Measurements from ENCODE around the gene COL2A1. TPM values are rescaled to one million over a fixed set of nuclear protein-coding genes. Genes with fewer than 3 reads are reported as not detected.

COL2A1 gene
- total RNA-seq, 1 donor from 2014 or later, result 0.27 TPM

DNA sequence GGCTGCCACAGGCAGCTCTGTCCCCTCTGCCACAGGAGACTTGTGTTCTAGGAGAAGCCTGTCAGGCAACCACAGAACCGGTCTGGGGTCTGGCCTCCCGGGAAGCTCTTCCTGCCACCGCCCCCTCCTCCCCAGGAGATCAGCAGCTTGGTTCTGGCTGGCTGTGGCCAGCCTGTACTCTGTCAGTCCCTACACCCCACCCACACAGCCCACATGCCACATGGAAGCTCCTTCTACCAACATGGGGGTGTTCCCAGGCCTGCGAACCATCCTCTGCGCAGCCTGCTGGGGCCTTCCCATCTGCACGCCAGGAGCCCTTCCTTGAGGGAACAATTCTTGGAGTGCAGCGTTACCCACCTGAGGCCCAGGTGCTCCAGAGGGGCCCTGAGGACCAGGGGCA lies 24.1 kb downstream of the COL2A1 start:
- Mint-ChIP-seq H3K9me3 (no peaks in the 10 kb centered on the region), H3K4me1 (ENCODE audit: low read depth) (no peaks in the 10 kb centered on the region), H3K27me3 (ENCODE audit: low read depth) (peaks cover 11% of the 10 kb centered on the region), H3K36me3 (ENCODE audit: low read depth) (no peaks in the 10 kb centered on the region), H3K27ac (no peak overlapping the region), H3K4me3 (ENCODE audit: low read depth) (no peak overlapping the region)
- no peak for DNase-seq (ENCODE audit: low spot score)
- intact Hi-C loops (cut with micrococcal nuclease), result no loop called here

- H3K27me3 Mint-ChIP-seq (ENCODE audit: low read depth), result peaks cover 7% of the 10 kb centered on the region
- H3K27ac Mint-ChIP-seq, result no peak overlapping the region
- no peaks in the 10 kb centered on the region for H3K4me1 Mint-ChIP-seq (ENCODE audit: low read depth)
- H3K4me3 Mint-ChIP-seq (ENCODE audit: low read depth), result no peak overlapping the region
- no peaks in the 10 kb centered on the region for H3K9me3 Mint-ChIP-seq
- H3K36me3 Mint-ChIP-seq (ENCODE audit: low read depth), result no peaks in the 10 kb centered on the region
- no peak for DNase-seq (ENCODE audit: low spot score)
- intact Hi-C loops (cut with micrococcal nuclease), result no loop called here
These were observed 24.6 kb downstream of the COL2A1 start for GRCh38 chr12:47979686-47980085.

DNA sequence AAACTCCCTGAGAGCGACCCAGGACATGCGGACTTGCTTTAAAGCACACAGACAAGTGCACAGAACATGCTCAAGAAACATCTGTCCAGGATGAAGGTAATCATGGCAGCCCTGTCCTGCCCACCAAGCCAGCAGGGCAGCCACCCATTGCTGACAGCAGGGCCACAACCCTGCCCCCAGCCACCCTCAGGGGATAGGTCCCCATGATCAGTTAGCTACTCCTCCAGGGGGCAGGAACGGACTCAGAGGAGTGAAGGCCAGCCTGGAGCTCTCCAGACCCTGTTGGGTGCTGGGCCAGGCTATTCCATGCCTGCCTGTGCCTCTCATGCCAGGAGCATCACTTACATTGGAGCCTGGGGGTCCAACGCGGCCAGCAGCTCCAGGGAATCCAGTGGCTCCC lies 25.1 kb downstream of the COL2A1 start:
- Mint-ChIP-seq H3K4me3 (ENCODE audit: low read depth) (no peak overlapping the region), H3K36me3 (ENCODE audit: low read depth) (no peaks in the 10 kb centered on the region), H3K4me1 (ENCODE audit: low read depth) (no peaks in the 10 kb centered on the region), H3K27ac (no peak overlapping the region), H3K27me3 (ENCODE audit: low read depth) (peaks cover 6% of the 10 kb centered on the region), H3K9me3 (no peaks in the 10 kb centered on the region)
- intact Hi-C loops (cut with micrococcal nuclease), result no loop called here
- DNase-seq (ENCODE audit: low spot score), result no peak

DNA sequence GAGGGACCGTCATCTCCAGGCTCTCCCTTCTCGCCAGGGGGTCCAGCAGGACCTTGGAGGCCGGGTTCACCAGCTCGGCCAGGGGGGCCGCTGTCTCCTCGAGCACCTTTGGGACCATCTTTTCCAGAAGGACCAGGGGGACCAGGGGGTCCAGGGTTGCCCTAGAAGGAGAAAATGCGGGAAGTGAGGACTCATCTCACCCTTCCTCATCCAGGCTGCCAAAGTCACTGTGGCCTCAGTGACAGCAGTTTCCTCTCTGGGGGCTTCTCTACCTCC lies 25.7 kb downstream of the COL2A1 start:
- H3K27ac Mint-ChIP-seq, result no peak overlapping the region

GRCh38 chr12:47977772-47978597 lies 26.3 kb downstream of the COL2A1 start:
- intact Hi-C loops (cut with micrococcal nuclease), result no loop called here
- Mint-ChIP-seq H3K27ac (no peak overlapping the region), H3K4me1 (ENCODE audit: low read depth) (no peaks in the 10 kb centered on the region), H3K27me3 (ENCODE audit: low read depth) (peaks cover 6% of the 10 kb centered on the region), H3K9me3 (no peaks in the 10 kb centered on the region), H3K4me3 (ENCODE audit: low read depth) (no peak overlapping the region), H3K36me3 (ENCODE audit: low read depth) (no peaks in the 10 kb centered on the region)
- no peak for DNase-seq (ENCODE audit: low spot score)

More for the DNA sequence above, 25.7 kb downstream of the COL2A1 start:
- H3K36me3 Mint-ChIP-seq (ENCODE audit: low read depth), result no peaks in the 10 kb centered on the region
- no peaks in the 10 kb centered on the region for H3K9me3 Mint-ChIP-seq
- no peaks in the 10 kb centered on the region for H3K4me1 Mint-ChIP-seq (ENCODE audit: low read depth)
- no peak overlapping the region for H3K4me3 Mint-ChIP-seq (ENCODE audit: low read depth)
- no peak for DNase-seq (ENCODE audit: low spot score)
- intact Hi-C loops (cut with micrococcal nuclease), result no loop called here
- H3K27me3 Mint-ChIP-seq (ENCODE audit: low read depth), result peaks cover 6% of the 10 kb centered on the region

DNA sequence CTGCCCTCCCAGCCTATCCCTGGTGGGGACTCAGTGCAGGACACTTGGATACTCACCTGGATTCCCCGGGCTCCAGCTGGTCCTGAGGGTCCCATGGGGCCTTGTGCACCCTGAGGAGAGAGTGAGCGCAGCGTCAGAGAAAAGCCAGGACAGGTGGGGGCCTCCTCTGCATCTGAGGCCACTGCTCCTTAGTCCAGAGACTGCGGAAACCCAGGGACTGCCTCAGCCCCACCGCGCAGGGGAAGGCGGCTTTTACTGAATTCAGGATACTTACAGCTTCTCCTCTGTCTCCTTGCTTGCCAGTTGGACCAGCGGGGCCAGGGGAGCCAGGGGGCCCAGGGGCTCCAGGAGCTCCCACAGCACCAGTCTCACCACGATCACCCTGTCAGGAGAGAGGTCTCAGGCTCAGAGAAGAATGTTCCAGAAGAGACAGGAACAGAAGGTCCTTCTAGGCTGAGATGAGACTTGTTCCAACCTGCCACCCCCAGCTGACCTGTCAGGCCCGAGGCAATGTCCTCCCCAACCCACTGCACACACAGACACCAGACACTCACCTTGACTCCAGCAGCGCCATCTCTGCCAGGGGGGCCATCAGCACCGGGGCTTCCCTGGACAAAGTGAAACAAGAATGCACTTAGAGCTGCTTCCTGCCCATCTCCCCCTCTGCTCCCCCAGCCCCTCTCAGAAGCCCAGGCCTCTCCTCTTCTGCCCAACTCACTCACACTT lies 27.1 kb downstream of the COL2A1 start:
- DNase-seq (ENCODE audit: low spot score), result no peak
- intact Hi-C loops (cut with micrococcal nuclease), result no loop called here
- no peak overlapping the region for H3K4me3 Mint-ChIP-seq (ENCODE audit: low read depth)
- peaks cover 6% of the 10 kb centered on the region for H3K27me3 Mint-ChIP-seq (ENCODE audit: low read depth)
- H3K27ac Mint-ChIP-seq, result no peak overlapping the region
- no peaks in the 10 kb centered on the region for H3K36me3 Mint-ChIP-seq (ENCODE audit: low read depth)
- H3K4me1 Mint-ChIP-seq (ENCODE audit: low read depth), result no peaks in the 10 kb centered on the region
- H3K9me3 Mint-ChIP-seq, result no peaks in the 10 kb centered on the region

GRCh38 chr12:47975816-47976215 lies 28.5 kb downstream of the COL2A1 start:
- Mint-ChIP-seq H3K36me3 (ENCODE audit: low read depth) (no peaks in the 10 kb centered on the region), H3K4me1 (ENCODE audit: low read depth) (no peaks in the 10 kb centered on the region), H3K9me3 (no peaks in the 10 kb centered on the region), H3K4me3 (ENCODE audit: low read depth) (no peak overlapping the region), H3K27ac (no peak overlapping the region), H3K27me3 (ENCODE audit: low read depth) (peaks cover 5% of the 10 kb centered on the region)
- DNase-seq (ENCODE audit: low spot score), result no peak
- intact Hi-C loops (cut with micrococcal nuclease), result no loop called here

- intact Hi-C loops (cut with micrococcal nuclease), result no loop called here
- no peak for DNase-seq (ENCODE audit: low spot score)
- Mint-ChIP-seq H3K4me1 (ENCODE audit: low read depth) (no peaks in the 10 kb centered on the region), H3K27me3 (ENCODE audit: low read depth) (peaks cover 3% of the 10 kb centered on the region), H3K4me3 (ENCODE audit: low read depth) (no peak overlapping the region), H3K36me3 (ENCODE audit: low read depth) (peaks cover 1% of the 10 kb centered on the region), H3K9me3 (no peaks in the 10 kb centered on the region), H3K27ac (no peak overlapping the region)
These were observed 29.1 kb downstream of the COL2A1 start for GRCh38 chr12:47975036-47975620.

- Mint-ChIP-seq H3K4me3 (ENCODE audit: low read depth) (no peak overlapping the region), H3K9me3 (no peaks in the 10 kb centered on the region), H3K27ac (no peak overlapping the region), H3K27me3 (ENCODE audit: low read depth) (no peaks in the 10 kb centered on the region), H3K36me3 (ENCODE audit: low read depth) (peaks cover 11% of the 10 kb centered on the region), H3K4me1 (ENCODE audit: low read depth) (no peaks in the 10 kb centered on the region)
- no peak for DNase-seq (ENCODE audit: low spot score)
- intact Hi-C loops (cut with micrococcal nuclease), result no loop called here
These were observed 30.4 kb downstream of the COL2A1 start for GRCh38 chr12:47973870-47974269.

DNA sequence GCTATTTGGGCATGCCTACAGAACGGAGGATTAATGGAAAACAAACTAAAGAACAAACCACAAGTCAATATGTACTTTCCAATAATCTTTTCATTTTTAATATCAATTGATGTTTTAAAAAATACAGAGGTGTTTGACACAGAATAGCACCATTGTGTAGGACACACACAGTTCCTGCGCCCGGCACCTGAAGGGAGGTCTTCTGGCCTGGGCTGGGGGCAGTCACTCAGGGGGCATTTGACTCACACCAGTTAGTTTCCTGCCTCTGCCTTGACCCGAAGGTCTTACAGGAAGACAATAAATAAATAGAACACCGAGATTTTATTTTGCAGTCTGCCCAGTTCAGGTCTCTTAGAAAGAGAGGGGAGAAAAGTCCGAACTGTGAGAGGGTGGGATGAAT lies 31.4 kb downstream of the COL2A1 start:
- no peak for DNase-seq (ENCODE audit: low spot score)
- intact Hi-C loops (cut with micrococcal nuclease), result no loop called here
- peaks cover 19% of the 10 kb centered on the region for H3K36me3 Mint-ChIP-seq (ENCODE audit: low read depth)
- no peaks in the 10 kb centered on the region for H3K9me3 Mint-ChIP-seq
- no peak overlapping the region for H3K4me3 Mint-ChIP-seq (ENCODE audit: low read depth)
- no peaks in the 10 kb centered on the region for H3K27me3 Mint-ChIP-seq (ENCODE audit: low read depth)
- no peaks in the 10 kb centered on the region for H3K4me1 Mint-ChIP-seq (ENCODE audit: low read depth)
- H3K27ac Mint-ChIP-seq, result no peak overlapping the region

DNA sequence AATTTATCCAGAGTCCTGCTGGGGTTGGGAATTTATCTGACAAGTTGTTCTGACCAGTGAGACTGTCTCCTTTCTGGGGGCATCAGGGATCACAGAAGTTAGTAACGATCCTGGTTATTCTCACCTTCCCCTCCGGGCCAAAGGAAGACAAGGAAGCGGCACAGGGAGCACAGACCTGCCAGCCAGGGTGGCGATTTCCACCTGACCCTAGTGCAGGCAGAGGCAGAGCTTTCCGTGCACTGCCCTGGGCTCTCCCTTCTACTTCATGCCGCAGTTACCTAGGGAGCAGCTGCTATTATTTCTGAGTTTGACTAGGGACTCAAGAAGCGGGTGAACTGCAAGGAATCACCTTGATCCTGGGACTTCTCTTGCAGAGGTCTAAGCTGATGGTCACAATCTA lies 33.4 kb downstream of the COL2A1 start:
- no peak overlapping the region for H3K4me3 Mint-ChIP-seq (ENCODE audit: low read depth)
- H3K27me3 Mint-ChIP-seq (ENCODE audit: low read depth), result no peaks in the 10 kb centered on the region
- H3K36me3 Mint-ChIP-seq (ENCODE audit: low read depth), result peaks cover 39% of the 10 kb centered on the region
- no peak overlapping the region for H3K27ac Mint-ChIP-seq
- intact Hi-C loops (cut with micrococcal nuclease), result no loop called here
- H3K4me1 Mint-ChIP-seq (ENCODE audit: low read depth), result peaks cover 7% of the 10 kb centered on the region
- no peak for DNase-seq (ENCODE audit: low spot score)
- no peaks in the 10 kb centered on the region for H3K9me3 Mint-ChIP-seq

GRCh38 chr12:47969845-47970244 lies 34.4 kb downstream of the COL2A1 start:
- Mint-ChIP-seq H3K27me3 (ENCODE audit: low read depth) (no peaks in the 10 kb centered on the region), H3K36me3 (ENCODE audit: low read depth) (peaks cover 49% of the 10 kb centered on the region), H3K9me3 (no peaks in the 10 kb centered on the region), H3K27ac (peak overlapping the region; percentile 14), H3K4me3 (ENCODE audit: low read depth) (no peak overlapping the region), H3K4me1 (ENCODE audit: low read depth) (peaks cover 14% of the 10 kb centered on the region)
- DNase-seq (ENCODE audit: low spot score), result no peak
- intact Hi-C loops (cut with micrococcal nuclease), result loop anchor here (10.0 kb wide), 1 partner anchor 265 kb away; the partner anchor contains the start of gene RPAP3

Measured in activated T-helper 2 cell treated with anti-CD3 and anti-CD28 coated beads, Interferon-gamma antibody, Interleukin-2, Interleukin-4, amounts not matched to agents 10 μg/mL and 5 μg/mL and 100 μg/mL, durations not matched to agents 14 hours and 24 hours and 36 hours (primary cell).